ENCODE results near the gene TDRD10.

TDRD10 gene

GRCh38 chr1:154502066-154502743 is at the start of gene TDRD10, which contains the start of gene SHE:
TDRD10 (plus strand) TSS chr1:154502219; CDS start chr1:154506904, 4,685 bp downstream.
SHE (minus strand) TSS chr1:154502412; CDS start chr1:154502026, 386 bp downstream.
- DNase-seq = no peak

GRCh38 chr1:154453161-154453560 is 48.9 kb upstream of the TDRD10 start:
- DNase-seq = no peak

- DNase-seq = no peak
These were observed 48.3 kb upstream of the TDRD10 start for GRCh38 chr1:154453574-154454352.

- no peak for DNase-seq
These were observed 47.5 kb upstream of the TDRD10 start for GRCh38 chr1:154454386-154455120.

- no peak for DNase-seq
These were observed 45.4 kb upstream of the TDRD10 start for GRCh38 chr1:154456631-154457030.

GRCh38 chr1:154459080-154459479 is 42.9 kb upstream of the TDRD10 start:
- DNase-seq = no peak

GRCh38 chr1:154460695-154461260 is 41.2 kb upstream of the TDRD10 start:
- no peak for DNase-seq

- DNase-seq = no peak
These were observed 38.5 kb upstream of the TDRD10 start for GRCh38 chr1:154463512-154463990.

GRCh38 chr1:154465621-154466195 is 36.3 kb upstream of the TDRD10 start:
- DNase-seq = no peak

GRCh38 chr1:154466206-154466605 is 35.8 kb upstream of the TDRD10 start:
- DNase-seq = no peak

GRCh38 chr1:154466921-154467417 is 35.0 kb upstream of the TDRD10 start:
- DNase-seq = no peak

GRCh38 chr1:154467434-154468102 is 34.5 kb upstream of the TDRD10 start:
- DNase-seq = no peak

- no peak for DNase-seq
These were observed 33.3 kb upstream of the TDRD10 start for GRCh38 chr1:154468535-154469250.

- DNase-seq = no peak
These were observed 32.0 kb upstream of the TDRD10 start for GRCh38 chr1:154469844-154470560.

- no peak for DNase-seq
These were observed 30.7 kb upstream of the TDRD10 start for GRCh38 chr1:154471304-154471703.

GRCh38 chr1:154474802-154475201 is 27.2 kb upstream of the TDRD10 start:
- no peak for DNase-seq

- no peak for DNase-seq
These were observed 25.2 kb upstream of the TDRD10 start for GRCh38 chr1:154476791-154477190.

- DNase-seq = no peak
These were observed 24.0 kb upstream of the TDRD10 start for GRCh38 chr1:154478013-154478412.

GRCh38 chr1:154478639-154479038 is 23.4 kb upstream of the TDRD10 start:
- no peak for DNase-seq

- DNase-seq = peak; percentile 16
These were observed 22.1 kb upstream of the TDRD10 start for GRCh38 chr1:154479764-154480421.
